IPS DF 6.9 (cell line): Measurements from ENCODE around the gene FNDC11.
"Not testable (repeated sequence)": the region's sequence is repeated elsewhere in the genome, so short reads cannot be mapped to it uniquely, and the experiment has no call there.

Source experiments
- DNase-seq: peaks from one replicate; pipeline ENCODE4 v3.0.0-alpha.2; 2013; ENCODE audit warnings: low read depth, low spot score
- H3K27ac ChIP-seq: one replicate; pipeline ENCODE4 v1.5.1; 2013; ENCODE audit warnings: low read length, control low read depth
- H3K27me3 ChIP-seq: 2 replicates; pipeline ENCODE4 v1.6.1; 2013; ENCODE audit warnings: mild to moderate bottlenecking, low read length; ENCODE audit not compliant: control insufficient read depth, insufficient read depth
- H3K36me3 ChIP-seq: 2 replicates; pipeline ENCODE4 v1.6.1; 2013; ENCODE audit warnings: low read length; ENCODE audit not compliant: control insufficient read depth, insufficient read depth
- H3K4me1 ChIP-seq: 2 replicates; pipeline ENCODE4 v1.6.1; 2013; ENCODE audit warnings: low read length; ENCODE audit not compliant: control insufficient read depth, insufficient read depth
- H3K4me3 ChIP-seq: 2 replicates; pipeline ENCODE4 v1.5.1; 2013; ENCODE audit warnings: mild to moderate bottlenecking, low read length
- H3K9me3 ChIP-seq: 2 replicates; pipeline ENCODE4 v1.6.1; 2013; ENCODE audit warnings: low read length, inconsistent platforms; ENCODE audit not compliant: control insufficient read depth, insufficient read depth
- WGBS: extraction: QIAGEN DNeasy Blood & Tissue Kit; methylation state at CpG from one replicate; pipeline ENCODE4 v1.1.7; 2013; ENCODE audit warnings: mixed read lengths, missing lambda C conversion rate; ENCODE audit not compliant: insufficient read length, insufficient coverage; 5-methylcytosine and 5-hydroxymethylcytosine counted together

Gene FNDC11

DNA sequence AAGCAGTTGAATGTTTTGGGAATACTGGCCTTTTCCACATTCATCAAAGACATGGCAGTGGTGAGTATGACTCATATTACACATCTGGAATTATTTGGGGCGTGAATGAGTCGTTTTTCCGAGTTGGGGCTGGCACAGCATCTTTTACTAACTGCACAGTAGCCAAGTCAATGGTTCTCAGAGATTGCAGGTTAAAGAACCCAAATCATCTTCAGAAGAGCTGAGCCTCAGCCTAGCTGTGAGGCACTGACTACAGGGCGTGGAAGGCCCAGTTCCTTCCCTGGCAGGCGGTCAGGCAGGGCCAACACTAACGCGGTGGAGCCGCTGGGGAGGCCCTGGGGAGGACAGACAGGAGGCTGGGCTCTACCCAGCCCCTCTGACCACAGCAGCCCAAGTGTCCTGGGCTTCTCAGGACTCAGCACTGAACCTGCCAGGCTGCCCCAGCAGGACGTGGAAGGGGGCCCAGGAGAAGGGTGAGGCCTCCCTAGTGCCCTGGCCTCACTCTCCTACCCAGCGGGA, 40.1 kb downstream of the FNDC11 start:
- H3K4me1 ChIP-seq, result no peaks in the 10 kb centered on the region
- H3K27ac ChIP-seq, result no peak overlapping the region
- H3K9me3 ChIP-seq, result no peaks in the 10 kb centered on the region
- no peaks in the 10 kb centered on the region for H3K27me3 ChIP-seq
- no peak overlapping the region for H3K4me3 ChIP-seq
- H3K36me3 ChIP-seq, result peaks cover 24% of the 10 kb centered on the region
- no peak for DNase-seq
- no CpG with 5 or more reads among the region's 10 CpGs for WGBS

DNA sequence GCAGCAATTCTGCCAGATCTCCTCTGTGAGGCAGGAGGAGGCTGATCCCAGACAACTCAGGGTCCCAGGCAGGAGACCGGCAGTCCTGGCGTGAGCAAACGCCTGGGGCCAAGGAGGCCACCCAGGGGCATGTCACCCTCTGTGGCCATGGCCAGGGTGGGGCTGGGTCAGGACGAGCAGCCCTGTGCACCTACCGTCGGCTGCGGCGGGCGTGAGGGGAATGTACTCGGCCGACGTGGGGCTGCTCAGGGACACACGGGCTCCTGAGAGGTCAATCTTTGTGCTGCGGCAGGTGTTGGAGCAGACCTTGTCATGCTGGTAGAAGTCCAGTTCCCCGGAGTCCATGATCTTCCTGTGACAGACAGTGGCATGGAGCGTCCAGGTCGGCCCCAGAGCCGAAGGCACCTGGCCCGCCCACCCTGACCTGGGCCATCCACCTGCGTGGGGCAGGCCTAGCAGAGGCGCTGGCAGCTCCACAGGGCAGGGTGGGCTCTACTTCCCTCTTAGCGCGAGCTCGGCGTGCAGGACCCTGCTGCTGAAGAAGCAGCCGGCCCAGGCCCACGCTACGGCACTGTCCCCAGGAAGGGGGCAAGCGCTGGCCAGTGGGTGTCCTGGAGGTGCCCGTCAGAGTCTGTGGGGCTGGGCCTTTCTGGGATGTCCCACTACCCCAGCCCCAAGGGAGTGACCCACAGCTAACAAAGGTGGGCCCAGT, 41.6 kb downstream of the FNDC11 start:
- no peak for DNase-seq
- Histone ChIP-seq H3K9me3 (no peaks in the 10 kb centered on the region), H3K36me3 (peaks cover 17% of the 10 kb centered on the region), H3K27me3 (no peaks in the 10 kb centered on the region), H3K4me1 (no peaks in the 10 kb centered on the region), H3K27ac (no peak overlapping the region), H3K4me3 (no peak overlapping the region)
- WGBS, result no CpG with 5 or more reads among the region's 30 CpGs

DNA sequence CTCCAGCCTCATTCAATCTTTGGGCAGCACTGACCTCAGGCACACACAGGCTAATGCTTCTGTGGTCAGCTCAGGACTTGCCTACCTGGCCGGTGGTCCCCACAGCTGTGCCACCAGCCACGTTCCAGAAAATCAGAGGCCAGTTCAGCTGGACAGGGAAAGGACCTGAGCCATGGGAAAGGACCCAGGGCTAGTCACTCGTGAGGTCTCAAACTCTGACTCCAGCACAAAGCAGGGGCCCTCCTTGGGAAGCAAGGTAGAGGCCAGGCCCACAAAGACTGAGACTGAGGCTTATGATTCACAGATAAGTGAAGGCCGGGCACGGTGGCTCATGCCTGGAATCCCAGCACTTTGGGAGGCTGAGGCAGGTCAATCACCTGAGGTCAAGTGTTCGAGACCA, 42.5 kb downstream of the FNDC11 start:
- WGBS, result no CpG with 5 or more reads among the region's 6 CpGs
- H3K36me3 ChIP-seq, result peaks cover 12% of the 10 kb centered on the region
- H3K27ac ChIP-seq, result no peak overlapping the region
- DNase-seq, result no peak
- no peaks in the 10 kb centered on the region for H3K9me3 ChIP-seq
- no peaks in the 10 kb centered on the region for H3K4me1 ChIP-seq
- no peaks in the 10 kb centered on the region for H3K27me3 ChIP-seq
- H3K4me3 ChIP-seq, result no peak overlapping the region

DNA sequence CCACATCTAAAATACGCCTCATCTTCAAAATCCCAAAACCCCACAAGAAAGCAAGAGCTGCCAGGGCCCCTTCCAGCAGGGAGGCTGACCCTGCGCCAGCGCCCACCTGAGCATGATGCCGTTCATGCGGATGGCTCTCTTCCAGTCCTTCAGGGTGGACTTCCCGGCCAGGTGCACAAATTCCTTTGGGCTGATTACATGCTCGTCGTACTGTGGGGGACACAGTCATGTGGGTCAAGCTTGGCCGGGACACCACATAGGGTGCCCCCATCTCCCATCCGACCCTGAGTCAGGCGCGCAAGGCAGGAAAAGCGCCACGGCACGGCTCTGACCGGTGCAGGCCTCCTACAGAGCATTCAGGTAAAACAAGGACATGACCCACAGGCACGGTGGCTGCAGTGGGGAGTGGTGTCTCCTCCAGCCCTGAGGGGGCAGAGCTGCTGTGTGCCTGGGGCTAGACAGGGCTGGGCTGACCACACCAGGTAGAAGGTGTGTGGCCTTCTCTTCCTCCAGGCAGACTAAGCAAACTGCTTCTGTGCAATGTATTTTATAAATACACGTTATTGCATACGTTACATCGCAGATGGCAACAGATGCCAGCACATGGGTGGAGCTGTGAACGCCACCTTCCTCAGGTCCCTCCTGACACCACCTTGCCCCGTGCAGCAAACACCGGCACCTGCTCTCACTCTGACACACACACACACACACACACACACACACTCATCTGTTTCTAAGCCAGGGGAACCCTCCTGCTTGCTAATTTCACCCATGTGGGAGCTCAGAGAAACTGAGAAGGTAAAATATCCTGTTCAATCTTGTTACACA, 43.9 kb downstream of the FNDC11 start:
- WGBS, result no CpG with 5 or more reads among the region's 23 CpGs
- Histone ChIP-seq H3K27me3 (no peaks in the 10 kb centered on the region), H3K36me3 (peaks cover 15% of the 10 kb centered on the region), H3K4me3 (no peak overlapping the region), H3K4me1 (no peaks in the 10 kb centered on the region; the same call in 1 of the 2 replicates), H3K27ac (no peak overlapping the region), H3K9me3 (no peaks in the 10 kb centered on the region)
- no peak for DNase-seq

DNA sequence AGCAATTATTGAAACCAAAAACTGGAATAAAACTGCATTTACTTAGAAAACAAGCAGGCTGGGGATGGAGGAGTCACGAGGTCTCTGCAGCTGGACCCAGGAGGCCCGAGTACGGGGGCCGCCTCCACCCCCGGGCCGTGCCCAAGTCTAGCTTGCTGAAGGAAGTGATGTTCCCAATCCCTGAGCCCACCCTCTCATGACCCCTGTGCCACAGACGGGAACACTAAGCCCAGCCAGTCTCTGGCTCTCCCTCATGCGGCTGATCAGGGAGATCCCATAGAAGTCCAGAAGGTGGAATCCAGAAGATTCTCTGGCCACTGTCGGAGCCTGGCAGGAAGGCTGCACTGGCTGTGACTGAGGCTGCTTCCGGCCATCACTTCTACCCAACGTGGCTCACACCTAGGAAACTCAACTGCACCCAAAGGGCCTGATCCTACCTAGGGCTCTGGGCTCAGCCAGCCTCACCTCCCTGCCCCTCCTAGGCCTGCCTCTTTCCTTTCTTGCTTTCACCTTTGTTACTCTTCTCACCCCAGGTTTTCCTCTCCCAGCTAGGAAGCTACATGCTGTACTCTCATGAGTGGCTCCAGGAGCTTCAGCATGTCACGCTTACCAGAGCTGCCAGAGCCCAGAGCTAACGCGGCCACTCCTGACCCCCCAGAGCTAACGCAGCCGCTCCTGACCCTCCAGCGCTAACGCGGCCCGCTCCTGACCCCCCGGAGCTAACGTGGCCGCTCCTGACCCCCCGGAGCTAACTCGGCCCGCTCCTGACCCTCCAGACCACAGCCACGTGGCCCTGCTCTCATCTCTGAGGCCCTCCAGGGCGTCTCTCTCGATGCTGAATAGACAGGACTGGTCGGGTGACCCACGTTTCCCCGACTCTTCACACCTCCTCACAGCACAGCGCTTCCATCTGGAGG, 44.8 kb downstream of the FNDC11 start:
- WGBS, result no CpG with 5 or more reads among the region's 33 CpGs
- no peaks in the 10 kb centered on the region; the same call in 1 of the 2 replicates for H3K4me1 ChIP-seq
- H3K4me3 ChIP-seq, result no peak overlapping the region
- no peak overlapping the region for H3K27ac ChIP-seq
- H3K27me3 ChIP-seq, result no peaks in the 10 kb centered on the region
- H3K36me3 ChIP-seq, result peaks cover 18% of the 10 kb centered on the region
- H3K9me3 ChIP-seq, result no peaks in the 10 kb centered on the region
- DNase-seq, result no peak

DNA sequence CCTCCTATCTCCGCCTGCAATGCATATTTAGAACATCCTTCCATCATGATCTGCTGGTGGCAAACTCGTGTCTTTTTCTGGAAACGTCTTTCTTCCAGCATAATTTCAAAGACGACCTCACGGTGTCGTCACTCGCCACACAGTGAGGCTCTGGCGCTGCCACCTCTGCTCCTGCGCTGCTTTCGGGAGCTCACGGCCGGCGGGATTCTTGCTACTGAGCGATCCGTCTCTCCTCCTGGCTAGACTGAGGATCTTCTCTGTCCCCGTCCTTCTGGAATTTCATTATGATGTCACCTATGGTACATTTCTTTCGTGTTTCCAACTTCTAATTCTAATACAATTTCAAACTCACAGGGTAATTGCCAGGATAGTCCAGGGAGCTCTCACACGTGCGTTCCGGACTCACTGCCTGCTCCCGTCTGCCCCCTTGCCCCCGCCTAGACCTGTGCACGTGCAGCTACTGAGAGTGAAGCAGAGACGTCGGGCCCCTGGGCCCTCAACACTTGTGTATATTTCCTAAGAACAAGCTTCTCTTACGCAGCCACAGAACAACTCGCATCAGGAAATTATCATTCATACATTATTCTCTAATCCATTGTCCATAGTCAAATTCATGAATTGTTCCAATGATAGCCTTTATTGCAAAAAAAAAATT, 45.6 kb downstream of the FNDC11 start:
- DNase-seq, result no peak
- Histone ChIP-seq H3K27ac (no peak overlapping the region), H3K4me3 (no peak overlapping the region), H3K4me1 (no peaks in the 10 kb centered on the region; the same call in 1 of the 2 replicates), H3K9me3 (no peaks in the 10 kb centered on the region), H3K27me3 (no peaks in the 10 kb centered on the region), H3K36me3 (peaks cover 18% of the 10 kb centered on the region)
- no CpG with 5 or more reads among the region's 27 CpGs for WGBS

DNA sequence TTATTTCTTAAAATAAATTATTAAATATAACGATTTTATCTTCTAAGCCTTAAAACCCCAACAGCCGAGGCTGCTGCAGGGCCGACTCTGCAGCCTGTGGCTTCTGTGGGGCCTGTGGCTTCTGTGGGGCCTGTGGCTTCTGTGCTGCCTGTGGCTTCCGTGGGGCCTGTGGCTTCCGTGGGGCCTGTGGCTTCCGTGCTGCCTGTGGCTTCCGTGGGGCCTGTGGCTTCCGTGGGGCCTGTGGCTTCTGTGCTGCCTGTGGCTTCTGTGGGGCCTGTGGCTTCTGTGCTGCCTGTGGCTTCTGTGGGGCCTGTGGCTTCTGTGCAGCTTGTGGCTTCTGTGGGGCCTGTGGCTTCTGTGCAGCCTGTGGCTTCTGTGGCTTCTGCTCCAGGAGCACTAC, 47.7 kb downstream of the FNDC11 start:
- DNase-seq, result not testable (repeated sequence)
- peaks cover 18% of the 10 kb centered on the region for H3K36me3 ChIP-seq

DNA sequence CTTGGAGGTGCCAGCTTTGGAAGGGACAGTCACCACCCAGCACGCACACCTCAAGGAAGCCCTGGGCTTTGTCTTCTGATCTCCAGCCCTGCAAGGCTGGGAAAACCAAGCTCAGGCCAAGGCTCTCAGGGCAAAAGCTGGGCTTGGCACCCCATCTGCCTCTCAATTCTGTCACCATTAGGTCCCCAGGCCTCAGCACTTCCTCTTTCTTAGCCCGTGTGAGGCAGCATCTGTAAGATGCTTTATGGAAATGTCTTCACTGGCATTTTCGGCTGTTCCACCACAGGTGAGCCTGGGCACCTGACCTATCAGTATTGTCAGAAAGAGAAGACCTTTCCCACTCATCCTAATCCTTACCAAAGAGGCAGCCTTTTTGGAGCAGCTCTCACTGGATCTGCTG, 48.4 kb downstream of the FNDC11 start:
- H3K36me3 ChIP-seq, result peaks cover 18% of the 10 kb centered on the region
- H3K4me1 ChIP-seq, result no peaks in the 10 kb centered on the region; the same call in 1 of the 2 replicates
- no peaks in the 10 kb centered on the region for H3K9me3 ChIP-seq
- H3K27me3 ChIP-seq, result no peaks in the 10 kb centered on the region
- no peak for DNase-seq
- no peak overlapping the region for H3K27ac ChIP-seq
- no CpG with 5 or more reads among the region's 3 CpGs for WGBS
- H3K4me3 ChIP-seq, result no peak overlapping the region

More for the DNA sequence above, 47.7 kb downstream of the FNDC11 start:
- not testable (repeated sequence) for H3K9me3 ChIP-seq, H3K27ac ChIP-seq, H3K4me1 ChIP-seq, H3K4me3 ChIP-seq, H3K27me3 ChIP-seq
- no CpG with 5 or more reads among the region's 8 CpGs for WGBS
